H1 (cell line): Measurements from ENCODE around the gene MEGF11. TPM values are rescaled to one million over a fixed set of nuclear protein-coding genes. Genes with fewer than 3 reads are reported as not detected.

Source experiments
- ATF2 ChIP-seq: IDR thresholded peaks from 2 replicates; pipeline ENCODE4 v1.6.1; 2012; ENCODE audit warnings: low read length, inconsistent platforms
- JUN ChIP-seq: IDR thresholded peaks from 2 replicates; pipeline ENCODE4 v1.6.1; 2011; ENCODE audit warnings: low read depth, mild to moderate bottlenecking, improper control_type of control experiment, low read length
- PHF8 ChIP-seq: fragments of 200-600 bp; sonication (generic); conservative IDR thresholded peaks from 2 replicates; pipeline ENCODE4 v1.7.1; 2012; ENCODE audit warnings: low read depth, mild to moderate bottlenecking, inconsistent platforms, low read length, moderate library complexity
- YY1 ChIP-seq: IDR thresholded peaks from 2 replicates; pipeline ENCODE4 v1.6.1; 2011; ENCODE audit warnings: low read depth, mild to moderate bottlenecking, low read length
- polyA plus RNA-seq, 7 experiments: library from polyadenylated mRNA; depleted of rRNA in 3 of 7; stranded (reverse) in 5 of 7; unstranded in 2 of 7; fragments of >200 nt in 5 of 7; fragments of 200-250 nt in 2 of 7; gene quantifications; 1 replicate in 5 of 7; 2 replicates in 1 of 7; 4 replicates in 1 of 7; pipeline versions ENCODE4 v1.2.1 to v1.2.3, GENCODE V29; 2011 to 2013; ENCODE audit warnings: missing spikeins in 2 of 7, mixed read lengths in 2 of 7
- total RNA-seq: library from RNA; stranded (reverse); fragmentation: NEBNext Ultra II Directional; extraction: Animal tissue kit (Norgen Biotek cat#: 25700); gene quantifications from 2 replicates; pipeline ENCODE4 v1.2.1, GENCODE V29; 2021

The MEGF11 gene
- total and polyA plus RNA-seq, 2 of the 8 experiments (the other 6 are each of a cell fraction or from before 2014, with no cell fraction given) = 4.4 to 4.8 TPM

- no peak for TF ChIP-seq ATF2
- TF ChIP-seq PHF8 = no peak
- no peak for TF ChIP-seq YY1
- TF ChIP-seq JUN = no peak
Observed at GRCh38 chr15:66147440-66147839, 106.1 kb downstream of the MEGF11 start (continued).
